ENCODE results near the gene SLC22A4. TPM values are rescaled to one million over a fixed set of nuclear protein-coding genes. Genes with fewer than 3 reads are reported as not detected.

The SLC22A4 gene
- 1 to 10 TPM; 1.5 to 1.9 TPM for total RNA-seq

DNA sequence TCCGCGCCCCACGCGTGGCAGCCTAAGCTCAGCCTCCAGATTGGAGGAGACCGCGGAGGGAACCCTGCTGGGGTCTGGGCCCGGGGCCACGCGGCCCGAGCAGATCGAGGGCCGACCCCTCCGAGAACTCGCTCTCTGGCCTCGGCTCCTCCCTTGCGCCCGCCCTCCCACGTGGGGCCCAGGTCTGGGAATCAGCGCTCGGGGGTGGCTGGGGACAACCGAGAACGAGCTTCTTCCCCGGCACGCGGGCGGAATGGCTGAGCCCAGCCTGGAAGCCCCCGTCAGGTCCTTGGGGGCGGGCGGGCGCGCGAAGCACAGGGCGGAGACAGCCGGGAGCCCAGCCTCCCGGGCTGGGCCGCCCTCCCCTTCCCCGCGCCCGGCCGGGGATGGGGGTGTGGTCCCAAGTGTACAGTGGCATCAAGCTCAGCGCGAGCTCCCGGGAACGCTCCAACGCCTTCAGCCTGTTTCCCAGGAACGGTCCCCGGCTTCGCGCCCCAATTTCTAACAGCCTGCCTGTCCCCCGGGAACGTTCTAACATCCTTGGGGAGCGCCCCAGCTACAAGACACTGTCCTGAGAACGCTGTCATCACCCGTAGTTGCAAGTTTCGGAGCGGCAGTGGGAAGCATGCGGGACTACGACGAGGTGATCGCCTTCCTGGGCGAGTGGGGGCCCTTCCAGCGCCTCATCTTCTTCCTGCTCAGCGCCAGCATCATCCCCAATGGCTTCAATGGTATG, at the start of gene SLC22A4:
SLC22A4 (plus strand) TSS at position 403 of the 736 bp plus-strand sequence; CDS start at position 626, 223 bp downstream.
- H3K36me3 Mint-ChIP-seq = no peaks in the 10 kb centered on the region
- no peaks in the 10 kb centered on the region for H3K9me3 Mint-ChIP-seq
- ATAC-seq (peak; percentile 60 to 82), DNase-seq (ENCODE audit: low spot score in 2 of 2) (peak; percentile 82 to 85)
- H3K27ac Mint-ChIP-seq = peak within 1 kb of the TSS; percentile 95 to 97

DNA sequence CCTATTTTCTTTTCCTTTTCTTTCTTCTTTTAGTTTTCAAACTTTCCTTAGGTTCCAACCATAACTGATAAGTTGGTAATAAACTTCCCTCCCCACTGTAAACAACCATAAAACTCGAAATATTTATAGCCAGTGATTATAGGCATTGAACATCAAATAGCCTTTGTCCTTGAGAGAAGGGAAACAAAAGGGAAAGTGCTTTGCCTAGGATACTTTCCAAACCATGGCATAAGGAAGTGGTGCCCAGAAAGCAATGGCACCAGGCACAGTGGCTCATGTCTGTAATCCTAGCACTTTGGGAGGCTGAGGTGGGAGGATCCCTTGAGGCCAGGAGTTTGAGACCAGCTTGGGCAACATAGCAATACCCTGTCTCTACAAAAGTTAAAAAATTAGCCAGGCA, 48.6 kb upstream of the SLC22A4 start:
- DNase-seq (ENCODE audit: low spot score in 2 of 2) = no peak
- no peak overlapping the region for H3K27ac Mint-ChIP-seq
- H3K9me3 Mint-ChIP-seq = peaks cover 12 to 35% of the 10 kb centered on the region in 2 donors
- H3K36me3 Mint-ChIP-seq = peaks cover 31% of the 10 kb centered on the region in 2 donors
- ATAC-seq = no peak

GRCh38 chr5:132246806-132247205, 47.4 kb upstream of the SLC22A4 start:
- no peak for DNase-seq (ENCODE audit: low spot score in 2 of 2)
- Mint-ChIP-seq H3K27ac (no peak overlapping the region), H3K36me3 (peaks cover 31% of the 10 kb centered on the region in 2 donors), H3K9me3 (peaks cover 12 to 35% of the 10 kb centered on the region in 2 donors)
- no peak for ATAC-seq

GRCh38 chr5:132250547-132250946, 43.6 kb upstream of the SLC22A4 start:
- ATAC-seq (no peak), DNase-seq (ENCODE audit: low spot score in 2 of 2) (peak in 1 of 2 donors; percentile 26)
- Mint-ChIP-seq H3K9me3 (peaks cover 0 to 14% of the 10 kb centered on the region in 2 donors), H3K27ac (no peak overlapping the region), H3K36me3 (peaks cover 5% of the 10 kb centered on the region in 2 donors)

- no peaks in the 10 kb centered on the region for H3K36me3 Mint-ChIP-seq
- H3K9me3 Mint-ChIP-seq = peaks cover 0 to 8% of the 10 kb centered on the region in 2 donors
- H3K27ac Mint-ChIP-seq = no peak overlapping the region
- DNase-seq (ENCODE audit: low spot score in 2 of 2) = peak in 1 of 2 donors; percentile 47
- no peak for ATAC-seq
These were observed 42.9 kb upstream of the SLC22A4 start for GRCh38 chr5:132251220-132251725.

DNA sequence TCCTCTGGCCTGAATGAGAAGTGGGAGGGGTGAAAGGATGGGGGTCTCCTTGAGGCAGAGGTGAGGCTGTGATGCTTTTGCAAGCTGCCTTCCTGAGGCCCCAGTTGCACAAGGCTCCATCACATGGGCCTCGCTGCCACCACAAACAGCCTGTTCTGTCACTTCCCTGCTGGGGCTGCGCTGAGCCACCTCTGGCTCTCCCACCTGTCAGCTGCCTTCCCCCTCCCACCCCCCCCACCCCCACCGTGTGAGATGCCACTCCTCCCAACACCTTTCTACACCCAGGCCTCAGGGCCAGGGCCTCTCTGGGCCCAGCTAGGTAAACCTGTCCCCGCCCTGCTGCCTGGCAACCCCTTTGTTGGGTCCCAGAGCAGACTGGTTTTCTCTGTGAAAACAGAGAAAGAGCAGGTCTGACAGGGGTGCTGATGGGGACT, 41.2 kb upstream of the SLC22A4 start:
- Mint-ChIP-seq H3K9me3 (no peaks in the 10 kb centered on the region), H3K36me3 (no peaks in the 10 kb centered on the region), H3K27ac (no peak overlapping the region)
- DNase-seq (ENCODE audit: low spot score in 2 of 2) (peak in 1 of 2 donors; percentile 34), ATAC-seq (no peak)

DNA sequence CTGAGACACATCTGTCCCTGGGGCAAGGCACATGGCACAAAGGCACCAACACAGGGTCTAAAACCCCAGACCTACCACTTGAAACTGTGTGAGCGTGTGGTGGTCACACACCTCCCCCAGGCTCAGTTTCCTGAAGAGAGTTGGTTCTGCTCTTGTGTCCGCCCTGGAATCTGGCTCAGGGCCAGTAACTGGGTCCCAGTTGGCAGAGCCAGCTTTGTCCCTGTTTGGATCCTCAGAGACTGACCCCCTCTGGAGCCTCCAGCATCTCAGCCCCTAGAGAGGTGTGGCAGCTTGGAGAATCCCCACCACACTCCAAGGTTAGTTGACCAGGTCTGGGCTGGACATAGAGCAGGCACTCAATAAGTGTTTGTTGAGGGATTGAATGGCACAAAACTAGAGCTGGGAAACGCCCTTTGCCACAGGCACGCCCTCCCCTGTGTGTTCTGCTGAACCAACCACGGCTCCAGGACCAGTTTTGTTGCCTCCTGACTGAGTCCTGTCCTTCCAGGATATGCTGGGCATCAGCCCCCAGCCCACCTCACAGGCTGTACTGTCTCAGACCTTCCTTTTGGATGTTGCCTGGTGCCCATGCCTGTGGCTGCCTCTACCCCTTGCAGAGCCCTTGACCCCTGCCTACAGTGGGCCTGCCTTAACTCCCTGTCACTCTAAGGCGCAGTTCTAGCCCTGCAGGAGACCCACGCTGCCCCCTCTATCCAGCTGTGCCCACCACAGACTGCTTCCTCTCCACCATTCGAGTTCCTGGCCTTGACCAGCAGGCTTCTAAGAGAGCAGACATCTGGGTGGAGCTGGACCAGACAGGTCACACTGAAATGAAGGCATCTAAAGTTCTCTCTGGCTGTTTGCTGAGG, 40.5 kb upstream of the SLC22A4 start:
- no peak overlapping the region for H3K27ac Mint-ChIP-seq
- no peaks in the 10 kb centered on the region for H3K9me3 Mint-ChIP-seq
- H3K36me3 Mint-ChIP-seq = no peaks in the 10 kb centered on the region
- ATAC-seq (no peak), DNase-seq (ENCODE audit: low spot score in 2 of 2) (peak in 1 of 2 donors; percentile 26)

- peak in 1 of 2 donors; percentile 34 for DNase-seq (ENCODE audit: low spot score in 2 of 2)
- no peak overlapping the region for H3K27ac Mint-ChIP-seq
- no peaks in the 10 kb centered on the region for H3K36me3 Mint-ChIP-seq
- no peaks in the 10 kb centered on the region for H3K9me3 Mint-ChIP-seq
- no peak for ATAC-seq
These were observed 39.7 kb upstream of the SLC22A4 start for GRCh38 chr5:132254321-132254977.

- ATAC-seq = no peak
- DNase-seq (ENCODE audit: low spot score in 2 of 2) = peak in 1 of 2 donors; percentile 34
- Mint-ChIP-seq H3K36me3 (no peaks in the 10 kb centered on the region), H3K9me3 (no peaks in the 10 kb centered on the region), H3K27ac (no peak overlapping the region)
These were observed 38.0 kb upstream of the SLC22A4 start for GRCh38 chr5:132256086-132256782.

DNA sequence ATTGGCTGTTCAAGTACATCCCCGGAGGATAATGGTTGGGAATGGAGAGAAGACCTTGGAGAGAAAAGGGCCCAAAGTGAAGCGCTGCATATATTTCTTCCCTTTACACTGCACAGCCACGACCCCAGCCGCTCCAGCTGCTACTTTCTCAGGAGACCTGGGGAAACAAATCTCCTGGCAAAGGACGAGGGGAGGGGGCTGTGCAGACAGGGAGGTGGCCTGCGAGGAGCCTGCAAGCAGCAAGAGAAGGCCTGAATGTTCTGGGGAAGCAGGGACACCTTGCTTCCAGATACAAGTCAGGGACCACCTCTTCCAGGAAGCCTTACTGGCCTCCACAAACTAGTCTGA, 37.4 kb upstream of the SLC22A4 start:
- no peak overlapping the region for H3K27ac Mint-ChIP-seq
- no peaks in the 10 kb centered on the region for H3K36me3 Mint-ChIP-seq
- ATAC-seq (no peak), DNase-seq (ENCODE audit: low spot score in 2 of 2) (peak in 1 of 2 donors; percentile 49)
- H3K9me3 Mint-ChIP-seq = no peaks in the 10 kb centered on the region

- Mint-ChIP-seq H3K27ac (no peak within 1 kb of the TSS), H3K9me3 (no peaks in the 10 kb centered on the region), H3K36me3 (no peaks in the 10 kb centered on the region)
- ATAC-seq = no peak
- DNase-seq (ENCODE audit: low spot score in 2 of 2) = peak in 1 of 2 donors; percentile 42
These were observed 36.8 kb upstream of the SLC22A4 start, which contains the start of gene PDLIM4 for GRCh38 chr5:132257131-132258101. TSS of gene PDLIM4 (plus strand) at chr5:132257696. CDS start at chr5:132257735, 39 bp downstream.

DNA sequence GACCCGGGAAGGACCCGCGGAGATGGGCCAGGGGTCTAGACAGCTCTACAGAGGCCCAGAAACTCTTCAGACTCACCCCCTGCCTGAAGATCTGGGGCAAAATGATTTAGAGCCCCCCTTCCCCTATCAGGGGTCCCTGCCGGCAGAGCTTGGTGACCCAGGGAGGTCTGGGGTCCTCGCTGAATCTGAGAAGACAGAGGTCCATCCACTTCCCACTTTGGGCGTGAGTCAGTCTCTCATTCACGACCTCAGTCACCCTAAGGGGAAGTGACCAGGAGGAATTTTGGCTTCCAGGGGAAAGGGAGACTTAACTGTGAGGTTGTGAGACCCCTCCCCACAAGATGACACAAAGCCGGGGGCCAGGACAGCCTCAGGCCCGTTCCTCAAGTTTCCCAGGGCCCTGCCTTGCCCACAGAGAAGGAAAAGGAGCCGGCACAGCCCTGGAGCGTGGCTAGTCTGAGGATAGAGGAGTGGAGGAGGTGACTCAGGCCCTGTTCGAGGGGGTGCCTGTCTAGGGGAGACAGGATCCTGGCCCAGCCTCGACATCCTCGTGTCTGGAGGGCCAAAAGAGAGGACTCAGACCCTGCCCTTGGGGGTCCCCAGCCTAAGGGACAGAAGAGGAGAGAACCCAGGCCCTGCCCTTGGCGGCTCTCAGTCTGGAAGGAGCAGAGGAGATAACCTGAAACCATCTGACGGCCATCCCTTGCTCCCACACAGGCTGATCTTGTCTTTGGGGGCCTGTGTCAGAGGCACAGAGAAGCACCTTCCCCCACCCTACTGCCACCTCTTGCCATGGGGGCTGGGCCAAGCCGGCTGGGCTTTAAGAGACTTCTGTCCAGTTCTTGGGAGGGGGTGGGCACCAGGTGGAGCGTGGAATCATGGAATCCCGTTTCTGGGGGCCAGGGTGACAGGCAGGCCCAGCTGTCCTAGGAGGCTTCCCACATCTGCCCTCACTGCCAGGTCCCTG, 35.8 kb upstream of the SLC22A4 start:
- ATAC-seq (no peak), DNase-seq (ENCODE audit: low spot score in 2 of 2) (peak in 1 of 2 donors; percentile 49)
- Mint-ChIP-seq H3K27ac (no peak overlapping the region), H3K9me3 (no peaks in the 10 kb centered on the region), H3K36me3 (no peaks in the 10 kb centered on the region)

DNA sequence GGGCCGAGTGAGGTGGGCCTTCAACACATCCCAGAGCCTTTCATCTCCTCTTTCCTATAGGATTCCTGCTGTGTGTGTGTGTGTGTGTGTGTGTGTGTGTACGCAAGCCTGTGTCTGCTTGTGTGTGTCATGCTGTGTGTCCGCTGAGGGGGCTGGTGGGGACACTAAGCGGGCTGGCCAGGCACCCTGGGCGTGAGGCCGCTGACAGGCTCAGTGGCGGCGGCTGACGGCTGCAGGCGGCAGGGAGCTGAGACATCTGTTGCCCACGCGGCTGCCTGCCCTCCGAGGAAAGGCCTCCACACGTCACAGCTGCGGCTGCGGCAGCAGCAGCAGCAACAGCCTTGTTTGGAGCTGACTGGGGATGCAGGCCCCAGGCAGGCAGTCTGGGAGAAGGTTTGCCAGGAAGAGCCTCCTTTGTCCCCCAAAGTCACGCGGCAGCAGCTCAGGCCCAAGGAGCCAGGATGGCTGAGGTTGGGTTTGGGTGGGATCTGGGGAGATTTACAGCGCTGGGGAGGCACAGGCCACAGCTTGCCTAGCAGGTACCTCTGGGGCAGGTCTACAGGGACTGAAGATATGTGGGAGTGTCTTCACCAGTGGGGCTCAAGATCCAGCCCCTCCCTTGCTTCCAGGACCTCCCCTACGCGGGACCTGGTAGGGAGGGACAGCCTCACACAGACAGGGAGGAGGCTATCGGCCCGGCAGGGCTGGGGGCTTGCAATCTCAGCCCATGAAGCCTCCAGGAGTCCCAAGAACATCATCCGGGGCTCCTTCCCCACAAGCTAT, 34.9 kb upstream of the SLC22A4 start:
- no peak overlapping the region for H3K27ac Mint-ChIP-seq
- no peaks in the 10 kb centered on the region for H3K36me3 Mint-ChIP-seq
- H3K9me3 Mint-ChIP-seq = no peaks in the 10 kb centered on the region
- ATAC-seq (no peak), DNase-seq (ENCODE audit: low spot score in 2 of 2) (peak in 1 of 2 donors; percentile 34)
